ENCODE data around the gene SERPINB2.

GRCh38 chr18:63858456-63858855 lies 29.0 kb upstream of the SERPINB2 start:
- TF ChIP-seq CTCF (IDR thresholded peaks at IDR 0.05) (no peak), EZH2 (IDR thresholded peaks at IDR 0.05; ENCODE audit: borderline replicate concordance, insufficient read depth, low read depth, low read length, poor library complexity, severe bottlenecking) (no peak)
